Endothelial cell of umbilical vein (primary cell): ENCODE data around the gene PER1. TPM values are rescaled to one million over a fixed set of nuclear protein-coding genes. Genes with fewer than 3 reads are reported as not detected.

Experiments used
- BruUV-seq: library from RNA; stranded (reverse); fragments of 400-500 nt; replicated peaks from 2 replicates; lab custom pipeline; 2021; lab: Mats Ljungman, UMichigan
- CTCF ChIA-PET: fragments of 300-600, 350-600 bp; sonication (Branson Sonifier 250); formaldehyde crosslinking; loops from one replicate; lab custom pipeline; 2021; ENCODE audit warnings: antibody characterized with exemption, inconsistent platforms; lab: Charles Lee
- POLR2A ChIA-PET: fragments of 300-600, 350-600 bp; sonication (Branson Sonifier 250); formaldehyde crosslinking; loops from one replicate; lab custom pipeline; 2021; ENCODE audit warnings: antibody characterized with exemption, inconsistent platforms; lab: Charles Lee
- DNase-seq: peaks from one replicate; pipeline ENCODE4 v3.0.0-alpha.2; 2011; ENCODE audit warnings: low read depth, low spot score
- FAIRE-seq: peaks from 2 replicates; lab custom pipeline; 2011; peaks lifted over from hg19 to GRCh38; lab: Jason Lieb, UNC
- H2AFZ ChIP-seq: 2 replicates; pipeline ENCODE4 v1.6.0; 2012; ENCODE audit warnings: low read depth, low read length, control low read depth, inconsistent platforms
- H3K27ac ChIP-seq: 2 replicates; pipeline ENCODE4 v1.5.1; 2011; ENCODE audit warnings: low read depth, mild to moderate bottlenecking, control low read depth, low read length, moderate library complexity; ENCODE audit not compliant: insufficient read depth
- H3K27me3 ChIP-seq, 2 experiments: 2 replicates each; pipeline versions ENCODE4 v1.6.0 to v1.6.1; 2011; ENCODE audit warnings: low read length in 2 of 2, mixed read lengths in 1 of 2; ENCODE audit not compliant: control insufficient read depth in 2 of 2, insufficient read depth in 2 of 2
- H3K36me3 ChIP-seq, 2 experiments: 2 replicates in 1 of 2; 3 replicates in 1 of 2; pipeline ENCODE4 v1.5.1; 2011; ENCODE audit warnings: low read length in 2 of 2, mild to moderate bottlenecking in 1 of 2, moderate library complexity in 1 of 2; ENCODE audit not compliant: control insufficient read depth in 2 of 2, insufficient read depth in 2 of 2; ENCODE audit errors: extremely low read depth in 1 of 2
- H3K4me1 ChIP-seq: 3 replicates; pipeline ENCODE4 v1.5.1; 2011; ENCODE audit warnings: mild to moderate bottlenecking, low read length; ENCODE audit not compliant: control insufficient read depth, insufficient read depth; ENCODE audit errors: extremely low read depth
- H3K4me2 ChIP-seq: 2 replicates; pipeline ENCODE4 v1.6.1; 2011; ENCODE audit warnings: low read length, control low read depth, mixed read lengths; ENCODE audit not compliant: insufficient read depth
- H3K4me3 ChIP-seq, 3 experiments: fragments of 200-600 bp in 1 of 3; sonication (generic), shearing (Covaris generic) in 1 of 3; replicated peaks in 1 of 3; 2 replicates each; pipeline ENCODE4 v1.5.1; 2011 to 2016; ENCODE audit warnings: control low read depth in 3 of 3, low read length in 3 of 3, mild to moderate bottlenecking in 2 of 3, inconsistent platforms in 1 of 3, low read depth in 1 of 3, moderate library complexity in 1 of 3; ENCODE audit not compliant: insufficient read depth in 1 of 3
- H3K79me2 ChIP-seq: 2 replicates; pipeline ENCODE4 v1.6.0; 2012; ENCODE audit warnings: low read length, inconsistent platforms; ENCODE audit not compliant: control insufficient read depth, insufficient read depth
- H3K9ac ChIP-seq: replicated peaks from 2 replicates; pipeline ENCODE3; 2011; ENCODE audit warnings: low read length, control low read depth; ENCODE audit not compliant: insufficient read depth; ENCODE audit errors: extremely low read depth
- H3K9me1 ChIP-seq: replicated peaks from 3 replicates; pipeline ENCODE4 v1.6.0; 2011; ENCODE audit warnings: mild to moderate bottlenecking, low read length; ENCODE audit not compliant: control insufficient read depth, insufficient read depth; ENCODE audit errors: extremely low read depth
- H3K9me3 ChIP-seq: replicated peaks from 2 replicates; pipeline ENCODE4 v1.5.1; 2012; ENCODE audit warnings: low read length, inconsistent platforms; ENCODE audit not compliant: control insufficient read depth, insufficient read depth
- H4K20me1 ChIP-seq: replicated peaks from 2 replicates; pipeline ENCODE3; 2011; ENCODE audit warnings: mild to moderate bottlenecking, low read length; ENCODE audit not compliant: control insufficient read depth, insufficient read depth; ENCODE audit errors: extremely low read depth
- EZH2 ChIP-seq: IDR thresholded peaks from 2 replicates; pipeline ENCODE4 v1.6.1; 2012; ENCODE audit warnings: borderline replicate concordance, low read depth, mild to moderate bottlenecking, moderate library complexity, low read length, inconsistent platforms; ENCODE audit not compliant: severe bottlenecking
- FOS ChIP-seq: IDR thresholded peaks from 2 replicates; pipeline ENCODE4 v1.6.1; 2011; ENCODE audit warnings: mild to moderate bottlenecking, low read length, moderate library complexity, borderline replicate concordance; ENCODE audit not compliant: insufficient read depth
- GATA2 ChIP-seq: IDR thresholded peaks from 2 replicates; pipeline ENCODE4 v1.7.0; 2011; ENCODE audit warnings: low read depth, mild to moderate bottlenecking, moderate library complexity, mixed read lengths, low read length; ENCODE audit not compliant: insufficient read length, insufficient read depth
- JUN ChIP-seq: IDR thresholded peaks from 2 replicates; pipeline ENCODE4 v1.6.1; 2011; ENCODE audit warnings: borderline replicate concordance, low read depth; ENCODE audit not compliant: insufficient read length, insufficient read depth
- MYC ChIP-seq: IDR thresholded peaks from one replicate; pipeline ENCODE4 v1.6.1; 2011; ENCODE audit warnings: mild to moderate bottlenecking, low read depth, low read length
- POLR2A ChIP-seq: IDR thresholded peaks from 2 replicates; pipeline ENCODE4 v1.6.1; 2012; ENCODE audit warnings: low read depth, mild to moderate bottlenecking, control low read depth, low read length
- POLR2AphosphoS5 ChIP-seq: IDR thresholded peaks from 2 replicates; pipeline ENCODE4 v1.6.1; 2012; ENCODE audit warnings: low read depth, mild to moderate bottlenecking, control low read depth, low read length, moderate library complexity; ENCODE audit not compliant: insufficient read depth
- dilution Hi-C: fragments of 300-500 bp; cut with MboI; formaldehyde crosslinking; loops from one replicate; pipeline ENCODE4 v1.15.0; 2019; ENCODE audit warnings: low sequenced_read_pairs; ENCODE audit not compliant: extremely low pct_ligation_motif_present
- intact Hi-C: fragments of 100-400 bp; cut with micrococcal nuclease; formaldehyde crosslinking; loops from one replicate; pipeline ENCODE4 v1.10.0; 2022
- polyA plus RNA-seq, 4 experiments: library from polyadenylated mRNA; depleted of rRNA in 3 of 4; stranded (reverse) in 3 of 4; unstranded in 1 of 4; fragments of >200 nt; gene quantifications; 2 replicates each; pipeline versions ENCODE4 v1.2.1 to v1.2.3, GENCODE V29; 2011 to 2012; ENCODE audit warnings: missing spikeins in 1 of 4
- total RNA-seq: library from RNA; stranded (reverse); gene quantifications from 2 replicates; pipeline ENCODE4 v1.2.3, GENCODE V29; 2021
- TF ChIP-seq, protein P1 (sequence below): IDR thresholded peaks from 2 replicates; pipeline ENCODE4 v1.6.1; 2011; ENCODE audit not compliant: insufficient read depth, insufficient read length

Gene PER1
- total and polyA plus RNA-seq, 2 donors (not counting 3 experiments of a cell fraction or from before 2014, with no cell fraction given) = 12.1 to 32.1 TPM

- FAIRE-seq = no peak
- peak within 1 kb of the TSS; percentile 51 for H3K4me2 ChIP-seq
- H3K9ac ChIP-seq = peak within 1 kb of the TSS; percentile 99
- peak within 1 kb of the TSS; percentile 55 to 99 (median 67) for H3K4me3 ChIP-seq
- peaks cover 2 to 7% of the 10 kb centered on the region in 2 experiments for H3K36me3 ChIP-seq
- CTCF ChIA-PET = interaction anchor here (6.3 kb wide), 1 partner anchor 24 kb away, joined by 72 read pairs; no protein-coding TSS in a partner anchor
- H3K9me3 ChIP-seq = no peaks in the 10 kb centered on the region
- peak within 1 kb of the TSS; percentile 87 for H3K27ac ChIP-seq
- H3K4me1 ChIP-seq = peaks cover 20% of the 10 kb centered on the region
- no peaks in the 10 kb centered on the region for H3K27me3 ChIP-seq
- DNase-seq = peak; percentile 58
- dilution Hi-C loops (no loop called here), intact Hi-C loops (no loop called here)
- H3K9me1 ChIP-seq = no peaks in the 10 kb centered on the region
- POLR2A ChIA-PET = no interaction called here
- no TSS peak for BruUV-seq
- H4K20me1 ChIP-seq = no peaks in the 10 kb centered on the region
- peak within 1 kb of the TSS; percentile 91 for H2AFZ ChIP-seq
- TF ChIP-seq POLR2A = peak; percentile 71
- peak; percentile 88 for TF ChIP-seq POLR2AphosphoS5
- no peak for TF ChIP-seq EZH2
- H3K79me2 ChIP-seq = peaks cover 20% of the 10 kb centered on the region
Measured at GRCh38 chr17:8162233-8162996, 10.2 kb upstream of the PER1 start, which contains the start of gene VAMP2. TSS of gene VAMP2 (minus strand) at chr17:8162948. CDS start at chr17:8162879, 69 bp downstream.

GRCh38 chr17:8161289-8162232, 9.4 kb upstream of the PER1 start:
- Histone ChIP-seq H3K27ac (peak overlapping the region; percentile 87), H3K27me3 (no peaks in the 10 kb centered on the region), H3K9ac (peak overlapping the region; percentile 99), H3K4me1 (peaks cover 24% of the 10 kb centered on the region), H3K4me3 (peak overlapping the region; percentile 55 to 99 (median 67)), H3K9me1 (no peaks in the 10 kb centered on the region), H3K4me2 (peak overlapping the region; percentile 39), H4K20me1 (no peaks in the 10 kb centered on the region), H3K36me3 (peaks cover 2 to 7% of the 10 kb centered on the region in 2 experiments), H3K79me2 (peaks cover 20% of the 10 kb centered on the region), H2AFZ (no peak overlapping the region), H3K9me3 (no peaks in the 10 kb centered on the region)
- POLR2A ChIA-PET = interaction anchor here (2.2 kb wide), 1 partner anchor 12 kb away, joined by 8 read pairs; no protein-coding TSS in a partner anchor
- DNase-seq (no peak), FAIRE-seq (no peak)
- intact Hi-C loops (no loop called here), dilution Hi-C loops (no loop called here)
- CTCF ChIA-PET = interaction anchor here (0.9 to 6.3 kb wide), 3 partner anchors 10 to 27 kb away, joined by 3 to 72 read pairs (median 4); no protein-coding TSS in a partner anchor
- TF ChIP-seq JUN = no peak
- TF ChIP-seq GATA2 = no peak
- TF ChIP-seq FOS = no peak
- TF ChIP-seq EZH2 = no peak
- no peak for TF ChIP-seq POLR2A
- TF ChIP-seq, protein P1, sequence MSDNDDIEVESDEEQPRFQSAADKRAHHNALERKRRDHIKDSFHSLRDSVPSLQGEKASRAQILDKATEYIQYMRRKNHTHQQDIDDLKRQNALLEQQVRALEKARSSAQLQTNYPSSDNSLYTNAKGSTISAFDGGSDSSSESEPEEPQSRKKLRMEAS = no peak
- TF ChIP-seq POLR2AphosphoS5 = no peak
- TF ChIP-seq MYC = no peak
- BruUV-seq = no TSS peak
